Measurements from ENCODE around the gene OR10S1.
"Not testable (repeated sequence)": the region's sequence is repeated elsewhere in the genome, so short reads cannot be mapped to it uniquely, and the experiment has no call there.

The OR10S1 gene

GRCh38 chr11:123977731-123978347 lies at the start of gene OR10S1:
Gene OR10S1 (minus strand): TSS chr11:123977781. CDS start chr11:123977664, 117 bp downstream.
- Histone ChIP-seq H2AFZ (no peak within 1 kb of the TSS), H3K9me3 (ENCODE audit: control insufficient read depth, low read length) (no peaks in the 10 kb centered on the region)
- no peak for TF ChIP-seq CTCF (IDR thresholded peaks at IDR 0.05)

GRCh38 chr11:124026498-124026897 lies 48.9 kb upstream of the OR10S1 start, which contains the start of gene OR10G8:
Gene OR10G8 (plus strand): TSS chr11:124026798. CDS start chr11:124029623, 2,825 bp downstream.
- no peak within 1 kb of the TSS for H3K4me2 ChIP-seq (ENCODE audit: low read length)
- H3K27ac ChIP-seq, result no peak within 1 kb of the TSS
- no peaks in the 10 kb centered on the region for H3K27me3 ChIP-seq (ENCODE audit: control insufficient read depth, insufficient read depth, low read length)
- no peaks in the 10 kb centered on the region for H3K36me3 ChIP-seq (ENCODE audit: control insufficient read depth, insufficient read depth, low read length)
- TF ChIP-seq CTCF (IDR thresholded peaks at IDR 0.05), result no peak
- no peak within 1 kb of the TSS for H3K4me3 ChIP-seq (ENCODE audit: low read depth, low read length)
- no peaks in the 10 kb centered on the region for H3K4me1 ChIP-seq
- no peaks in the 10 kb centered on the region for H3K79me2 ChIP-seq
- no peak within 1 kb of the TSS for H2AFZ ChIP-seq
- no peaks in the 10 kb centered on the region for H3K9me3 ChIP-seq (ENCODE audit: control insufficient read depth, low read length)
- no peak within 1 kb of the TSS for H3K9ac ChIP-seq

More at GRCh38 chr11:123977731-123978347, at the start of gene OR10S1:
- H3K79me2 ChIP-seq, result no peaks in the 10 kb centered on the region
- no peak within 1 kb of the TSS for H3K4me3 ChIP-seq (ENCODE audit: low read depth, low read length)
- no peaks in the 10 kb centered on the region for H3K4me1 ChIP-seq
- H3K4me2 ChIP-seq (ENCODE audit: low read length), result no peak within 1 kb of the TSS
- H3K36me3 ChIP-seq (ENCODE audit: control insufficient read depth, insufficient read depth, low read length), result no peaks in the 10 kb centered on the region
- no peak within 1 kb of the TSS for H3K27ac ChIP-seq
- no peaks in the 10 kb centered on the region for H3K27me3 ChIP-seq (ENCODE audit: control insufficient read depth, insufficient read depth, low read length)
- H3K9ac ChIP-seq, result no peak within 1 kb of the TSS

GRCh38 chr11:124015837-124016236 lies 38.3 kb upstream of the OR10S1 start:
- H3K27me3 ChIP-seq (ENCODE audit: control insufficient read depth, insufficient read depth, low read length), result not testable (repeated sequence)

GRCh38 chr11:124012697-124013096 lies 35.1 kb upstream of the OR10S1 start, which contains the start of gene OR10G4:
Gene OR10G4 (plus strand): TSS chr11:124012997. CDS start chr11:124015575, 2,578 bp downstream.
- H3K9ac ChIP-seq, result no peak within 1 kb of the TSS
- H3K9me3 ChIP-seq (ENCODE audit: control insufficient read depth, low read length), result no peaks in the 10 kb centered on the region
- H3K4me1 ChIP-seq, result no peaks in the 10 kb centered on the region
- H3K79me2 ChIP-seq, result no peaks in the 10 kb centered on the region
- no peak within 1 kb of the TSS for H3K4me3 ChIP-seq (ENCODE audit: low read depth, low read length)
- no peaks in the 10 kb centered on the region for H3K36me3 ChIP-seq (ENCODE audit: control insufficient read depth, insufficient read depth, low read length)
- no peaks in the 10 kb centered on the region for H3K27me3 ChIP-seq (ENCODE audit: control insufficient read depth, insufficient read depth, low read length)
- TF ChIP-seq CTCF (IDR thresholded peaks at IDR 0.05), result no peak
- no peak within 1 kb of the TSS for H3K4me2 ChIP-seq (ENCODE audit: low read length)
- H2AFZ ChIP-seq, result no peak within 1 kb of the TSS
- H3K27ac ChIP-seq, result no peak within 1 kb of the TSS

More at GRCh38 chr11:124015837-124016236, 38.3 kb upstream of the OR10S1 start:
- H3K9ac ChIP-seq; H3K36me3 ChIP-seq (ENCODE audit: control insufficient read depth, insufficient read depth, low read length); H3K27ac ChIP-seq; H3K4me2 ChIP-seq (ENCODE audit: low read length); H3K4me3 ChIP-seq (ENCODE audit: low read depth, low read length); H3K79me2 ChIP-seq; H3K4me1 ChIP-seq; H2AFZ ChIP-seq; H3K9me3 ChIP-seq (ENCODE audit: control insufficient read depth, low read length): not testable (repeated sequence)

- no peaks in the 10 kb centered on the region for H3K79me2 ChIP-seq
- no peaks in the 10 kb centered on the region for H3K4me1 ChIP-seq
- H2AFZ ChIP-seq, result no peak within 1 kb of the TSS
- no peak within 1 kb of the TSS for H3K9ac ChIP-seq
- no peaks in the 10 kb centered on the region for H3K9me3 ChIP-seq (ENCODE audit: control insufficient read depth, low read length)
- H3K27ac ChIP-seq, result no peak within 1 kb of the TSS
- no peak for TF ChIP-seq CTCF (IDR thresholded peaks at IDR 0.05)
- no peaks in the 10 kb centered on the region for H3K36me3 ChIP-seq (ENCODE audit: control insufficient read depth, insufficient read depth, low read length)
- no peak within 1 kb of the TSS for H3K4me3 ChIP-seq (ENCODE audit: low read depth, low read length)
- no peaks in the 10 kb centered on the region for H3K27me3 ChIP-seq (ENCODE audit: control insufficient read depth, insufficient read depth, low read length)
- no peak within 1 kb of the TSS for H3K4me2 ChIP-seq (ENCODE audit: low read length)
These were observed 17.5 kb upstream of the OR10S1 start, which contains the start of gene OR10G6 for GRCh38 chr11:123995119-123995518. Gene OR10G6 (minus strand): TSS chr11:123995161. CDS start chr11:123995161, 0 bp downstream.

All from parathyroid adenoma (tissue), 2 donors.